ENCODE measurements around the gene NAT9.

Gene NAT9

GRCh38 chr17:74742978-74743545, 33.1 kb downstream of the NAT9 start:
- DNase-seq = no peak

- no peak for DNase-seq
These were observed 34.0 kb downstream of the NAT9 start for GRCh38 chr17:74742153-74742515.

GRCh38 chr17:74740641-74741387, 35.3 kb downstream of the NAT9 start:
- DNase-seq = no peak

DNA sequence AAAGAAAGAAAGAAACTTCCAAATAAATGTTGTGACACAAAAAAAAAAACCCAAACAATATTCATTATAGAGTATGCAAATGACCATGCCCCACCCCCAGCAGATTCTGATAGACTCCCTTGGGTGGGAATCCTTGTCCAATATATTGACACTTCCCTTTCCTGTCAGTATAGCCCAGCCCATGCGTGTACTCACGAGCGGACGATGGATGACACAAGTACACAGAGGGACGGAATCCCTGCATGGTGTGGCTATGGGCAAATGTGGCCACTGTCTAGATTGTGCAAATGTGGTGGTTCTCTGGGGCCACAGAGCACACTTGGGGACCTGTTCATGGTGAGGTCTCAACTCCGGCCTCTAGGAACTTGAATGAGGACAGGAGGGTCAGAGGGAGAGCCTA, 36.0 kb downstream of the NAT9 start:
- no peak for DNase-seq

DNA sequence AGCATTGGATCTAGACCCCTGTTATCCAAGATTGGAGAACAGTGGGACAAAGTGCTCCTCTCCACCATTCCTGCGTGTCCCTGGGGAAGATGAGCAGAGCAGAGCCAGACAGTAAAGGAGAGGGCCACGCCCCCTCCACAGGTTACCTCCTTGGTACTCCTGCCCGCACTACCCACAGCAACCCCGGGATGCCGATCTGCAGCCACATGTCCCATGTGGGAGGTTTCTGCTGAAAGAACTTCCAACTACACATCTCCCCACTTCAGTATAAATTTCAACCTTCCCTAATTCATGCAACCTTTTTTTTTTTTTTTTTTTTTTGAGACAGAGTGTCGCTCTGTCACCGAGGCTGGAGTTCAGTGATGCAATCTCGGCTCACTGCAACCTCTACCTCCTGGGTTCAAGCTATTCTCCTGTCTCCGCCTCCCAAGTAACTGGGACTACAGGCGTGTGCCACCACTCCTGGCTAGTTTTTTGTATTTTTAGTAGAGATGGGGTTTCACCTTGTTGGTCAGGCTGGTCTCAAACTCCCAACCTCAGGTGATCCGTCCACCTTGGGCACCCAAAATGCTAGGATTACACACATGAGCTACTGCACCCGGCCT, 36.8 kb downstream of the NAT9 start:
- DNase-seq = no peak

- DNase-seq = peak in 1 of 2 donors; percentile 66
These were observed 37.8 kb downstream of the NAT9 start for GRCh38 chr17:74738051-74738996.

DNA sequence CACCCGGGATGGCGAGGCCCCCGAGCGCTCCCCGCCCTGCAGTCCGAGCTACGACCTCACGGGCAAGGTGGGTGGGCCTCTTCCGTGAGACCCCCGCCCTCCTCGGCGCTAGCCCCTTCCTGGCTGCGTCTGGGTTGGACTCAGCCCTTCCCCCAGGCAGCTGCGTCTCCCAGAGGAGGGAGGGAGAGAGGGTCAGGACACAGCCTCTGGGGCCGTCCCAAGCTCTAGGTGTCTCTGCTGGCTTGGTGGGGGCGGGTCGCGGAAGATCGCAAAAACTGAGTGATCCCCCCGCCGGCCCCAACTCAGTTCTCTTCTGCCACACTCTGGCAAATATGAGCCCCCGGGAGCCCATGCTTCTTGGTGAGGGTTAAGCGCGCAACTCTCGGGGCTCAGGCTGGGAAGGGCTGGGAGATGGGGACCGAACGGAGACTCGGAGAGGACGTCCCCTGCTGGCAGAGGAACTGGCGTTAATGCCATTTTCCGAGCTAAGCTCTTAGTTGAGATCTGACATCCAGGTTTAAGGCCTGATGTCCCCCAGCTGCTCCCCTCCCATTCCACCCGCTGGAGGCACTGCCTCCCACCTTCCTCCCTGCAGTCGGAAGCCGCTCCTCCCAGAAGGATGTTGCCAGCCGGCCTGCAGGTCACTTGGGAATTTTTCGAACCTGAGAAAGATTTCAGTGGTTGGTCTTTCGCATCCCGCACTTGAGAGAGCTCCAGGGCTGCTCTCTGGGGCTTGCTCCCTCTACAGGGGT, 38.7 kb downstream of the NAT9 start:
- no peak for DNase-seq

GRCh38 chr17:74736513-74737298, 39.4 kb downstream of the NAT9 start, which contains the start of gene RAB37:
RAB37 (plus strand) TSS chr17:74737256; CDS start chr17:74737273, 17 bp downstream.
- DNase-seq = no peak

DNA sequence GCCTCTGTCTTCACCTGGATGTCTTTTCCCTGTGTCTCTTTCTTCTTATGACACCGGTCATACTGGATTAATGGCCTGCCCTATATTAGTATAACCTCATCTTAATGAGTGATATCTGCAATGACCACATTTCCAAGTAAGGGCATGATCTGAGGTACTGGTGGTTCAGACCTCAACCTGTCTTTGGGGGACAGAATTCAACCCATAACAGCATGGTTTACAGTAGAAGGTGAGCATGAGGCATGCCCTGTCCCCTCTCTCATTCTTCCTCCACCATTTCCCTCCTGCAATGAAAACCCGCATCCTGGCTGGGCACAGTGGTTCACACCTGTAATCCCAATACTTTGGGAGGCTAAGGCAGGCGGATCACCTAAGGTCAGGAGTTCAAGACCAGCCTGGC, 41.9 kb downstream of the NAT9 start:
- no peak for DNase-seq

DNA sequence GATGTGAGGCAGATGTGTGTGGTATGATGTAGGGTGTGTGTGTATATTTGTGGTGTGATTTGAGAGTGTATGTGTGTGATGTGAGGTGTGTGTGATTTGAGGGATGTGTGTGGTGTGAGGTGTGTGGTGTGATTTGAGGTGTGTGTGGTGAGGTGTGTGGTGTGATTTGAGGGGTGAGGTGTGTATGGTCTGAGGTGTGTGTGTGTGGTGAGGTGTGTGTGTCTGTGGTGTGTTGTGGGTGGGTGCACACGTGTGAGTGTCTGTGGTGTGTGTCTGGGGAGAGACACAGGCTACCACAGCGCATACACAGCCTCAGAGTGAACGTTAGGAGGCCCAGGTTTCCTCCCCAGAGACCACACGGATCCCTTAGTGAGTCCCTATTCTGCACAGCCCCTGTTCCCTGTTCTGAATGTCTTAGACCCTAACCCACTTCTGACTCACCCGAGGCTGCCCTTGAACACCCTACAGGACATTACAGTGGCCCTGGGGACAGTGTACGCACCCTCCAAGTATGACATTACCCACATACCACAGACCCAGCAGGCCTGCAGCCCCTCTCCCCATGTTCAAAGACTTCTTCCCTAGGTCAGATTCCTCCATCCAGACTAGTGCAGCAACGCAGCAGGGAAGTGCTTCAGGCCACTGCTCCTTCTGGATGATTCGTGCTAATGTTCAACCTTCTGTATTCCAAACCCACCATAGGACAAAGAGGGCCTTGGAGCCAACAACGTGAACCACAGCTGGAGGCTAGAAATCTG, 42.6 kb downstream of the NAT9 start:
- DNase-seq = no peak

- DNase-seq = no peak
These were observed 43.9 kb downstream of the NAT9 start for GRCh38 chr17:74732042-74732867.

DNA sequence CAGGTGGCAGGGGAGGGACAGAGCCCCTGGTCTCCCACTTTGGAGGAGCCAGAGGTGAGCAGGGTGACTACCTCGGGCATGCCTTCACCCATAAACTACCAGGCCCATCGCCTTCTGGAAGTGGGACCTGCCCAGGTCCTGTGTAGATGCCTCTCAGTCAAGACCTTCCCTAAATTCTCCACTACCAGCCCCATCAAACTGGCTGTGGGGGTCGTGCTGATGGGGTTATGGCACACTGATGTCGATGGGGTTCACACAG, 44.9 kb downstream of the NAT9 start:
- no peak for DNase-seq

- DNase-seq = no peak
These were observed 45.4 kb downstream of the NAT9 start for GRCh38 chr17:74730491-74731346.

DNA sequence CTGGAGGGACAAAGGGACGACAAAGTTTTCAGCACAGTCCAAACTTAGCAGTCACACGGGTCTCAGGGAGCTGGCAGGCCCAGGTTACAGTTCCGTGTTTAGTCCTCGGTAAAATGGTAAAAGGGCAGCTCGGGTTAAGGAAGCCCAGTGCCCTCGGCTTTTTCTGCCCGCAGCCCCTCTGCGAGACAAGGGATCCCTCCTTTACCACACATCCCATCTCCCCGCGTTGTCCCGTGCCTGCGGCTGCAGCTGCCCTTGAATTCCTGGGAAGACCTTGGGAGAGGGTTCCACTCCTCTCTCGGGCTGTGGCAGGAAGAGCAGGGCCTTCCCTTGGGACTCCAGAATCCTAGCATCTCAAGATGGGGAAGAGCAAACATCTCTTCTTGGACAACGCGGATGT, 46.3 kb downstream of the NAT9 start:
- DNase-seq = no peak

- DNase-seq = no peak
These were observed 46.8 kb downstream of the NAT9 start for GRCh38 chr17:74729368-74729767.

DNA sequence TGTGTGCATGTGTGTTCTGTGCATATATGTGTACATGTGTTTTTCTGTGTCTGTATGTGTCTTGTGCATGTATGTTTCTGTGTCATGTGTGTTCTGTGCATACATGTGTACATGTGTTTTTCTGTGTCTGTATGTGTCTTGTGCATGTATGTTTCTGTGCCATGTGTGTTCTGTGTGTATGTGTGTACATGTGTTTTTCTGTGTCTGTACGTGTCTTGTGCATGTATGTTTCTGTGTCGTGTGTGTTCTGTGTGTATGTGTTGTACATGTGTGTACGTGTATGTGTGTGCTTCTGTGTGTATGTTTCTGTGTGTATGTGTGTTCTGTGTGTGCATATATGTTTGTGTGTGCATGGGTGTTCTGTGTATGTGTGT, 47.5 kb downstream of the NAT9 start:
- DNase-seq = no peak

DNA sequence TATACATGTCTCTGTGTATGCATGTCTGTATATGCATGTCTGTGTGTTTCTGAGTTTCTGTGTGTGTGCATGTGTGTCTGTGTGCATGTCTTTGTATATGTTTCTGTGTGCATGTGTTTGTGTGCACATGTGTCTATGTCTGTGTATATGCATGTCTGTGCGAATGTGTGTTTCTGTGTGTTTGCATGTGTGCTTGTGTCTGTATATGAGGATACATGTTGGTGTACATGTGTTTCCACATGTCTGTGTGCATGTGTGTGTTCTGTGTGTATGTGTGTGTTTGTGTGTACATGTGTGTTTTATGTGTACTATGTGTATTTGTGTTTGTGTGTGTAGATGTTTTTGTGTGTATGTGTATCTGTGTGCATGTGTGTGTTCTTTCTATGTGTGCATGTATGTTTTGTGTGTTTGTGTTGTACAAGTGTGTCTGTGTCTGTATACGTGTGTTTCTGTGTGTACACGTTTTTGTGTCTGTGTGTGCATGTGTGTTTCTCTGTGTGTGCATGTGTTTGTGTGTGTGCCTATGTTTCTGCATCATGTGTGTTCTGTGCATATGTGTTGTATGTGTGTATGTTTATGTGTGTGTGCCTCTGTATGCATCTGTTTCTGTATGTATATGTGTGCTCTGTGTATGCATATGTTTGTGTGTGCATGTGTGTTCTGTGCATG, 48.0 kb downstream of the NAT9 start:
- DNase-seq = no peak

- no peak for DNase-seq
These were observed 51.0 kb downstream of the NAT9 start for GRCh38 chr17:74725111-74725510.

DNA sequence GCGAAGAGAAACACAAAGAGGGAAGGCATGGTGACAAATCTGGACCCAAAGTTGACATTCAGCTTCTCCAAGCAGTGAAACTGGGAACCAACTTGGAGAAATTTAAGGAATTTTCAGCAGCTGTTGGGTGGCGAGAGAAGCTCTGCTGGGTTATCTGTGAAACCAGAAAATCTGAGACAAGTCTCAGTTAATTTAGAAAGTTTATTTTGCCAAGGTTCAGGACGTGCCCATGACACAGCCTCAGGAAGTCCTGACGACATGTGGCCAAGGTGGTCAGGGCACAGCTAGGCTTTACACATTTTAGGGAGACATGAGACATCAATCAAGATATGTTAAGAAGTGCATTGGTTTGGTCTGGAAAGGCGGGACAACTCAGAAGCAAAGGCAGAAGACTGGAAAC, 52.3 kb downstream of the NAT9 start:
- DNase-seq = no peak

Measured in stimulated activated CD4-positive, alpha-beta T cell treated with anti-CD3 and anti-CD28 coated beads, Interleukin-2, amount 100 ng/mL, for 48 hours (primary cell).